Rectal smooth muscle tissue (tissue), 1 donor: ENCODE data around the gene TRIM39.

Experiments used
- H3K27ac ChIP-seq: one replicate; pipeline ENCODE4 v1.7.0; 2013; ENCODE audit warnings: low read depth, low read length, inconsistent platforms
- H3K27me3 ChIP-seq: one replicate; pipeline ENCODE4 v1.7.0; 2013; ENCODE audit warnings: low read length; ENCODE audit not compliant: control insufficient read depth, insufficient read depth
- H3K36me3 ChIP-seq: one replicate; pipeline ENCODE4 v1.7.0; 2013; ENCODE audit warnings: low read length; ENCODE audit not compliant: control insufficient read depth, insufficient read depth
- H3K4me1 ChIP-seq: one replicate; pipeline ENCODE4 v1.7.0; 2013; ENCODE audit warnings: low read length; ENCODE audit not compliant: control insufficient read depth, insufficient read depth
- H3K4me3 ChIP-seq: one replicate; pipeline ENCODE4 v1.7.0; 2013; ENCODE audit warnings: low read length
- H3K9ac ChIP-seq: one replicate; pipeline ENCODE4 v1.7.0; 2013; ENCODE audit warnings: low read length

TRIM39 gene

DNA sequence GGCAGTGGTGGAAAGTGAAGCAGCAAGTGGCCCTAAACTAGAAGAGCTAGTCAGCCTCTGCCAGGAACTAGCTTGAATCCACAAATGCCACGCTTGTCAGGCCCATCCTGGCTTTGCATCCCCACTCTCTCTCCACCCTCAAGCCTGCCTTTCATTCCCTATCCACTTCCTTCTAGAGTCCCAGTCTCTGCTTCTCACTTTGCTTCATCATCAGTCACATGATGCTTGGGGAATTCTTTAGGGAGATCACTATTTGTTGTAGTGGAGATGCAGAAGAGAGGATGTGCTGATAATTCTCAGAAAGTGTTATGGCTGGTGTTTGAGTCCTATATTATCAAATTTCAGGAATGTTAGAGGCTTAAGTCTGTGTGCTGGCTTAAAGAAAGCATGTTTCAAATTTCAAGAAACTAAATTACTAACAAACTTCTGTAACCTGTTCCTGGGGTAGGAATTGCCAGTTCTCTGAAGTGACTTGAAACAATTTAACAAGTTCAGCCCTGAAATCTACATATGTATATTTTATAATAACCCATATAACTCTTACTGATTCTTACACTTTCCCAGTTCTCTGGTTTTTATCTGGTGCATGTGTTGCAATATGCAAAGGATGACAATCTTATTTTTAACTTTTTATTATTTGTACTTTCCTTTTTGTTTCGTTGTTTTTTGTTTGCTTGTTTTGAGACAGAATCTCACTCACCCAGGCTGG is 7.5 kb downstream of the TRIM39 start:
- Histone ChIP-seq H3K27ac (no peak overlapping the region), H3K27me3 (no peaks in the 10 kb centered on the region), H3K4me3 (no peak overlapping the region), H3K36me3 (peaks cover 36% of the 10 kb centered on the region), H3K9ac (no peak overlapping the region), H3K4me1 (no peaks in the 10 kb centered on the region)

DNA sequence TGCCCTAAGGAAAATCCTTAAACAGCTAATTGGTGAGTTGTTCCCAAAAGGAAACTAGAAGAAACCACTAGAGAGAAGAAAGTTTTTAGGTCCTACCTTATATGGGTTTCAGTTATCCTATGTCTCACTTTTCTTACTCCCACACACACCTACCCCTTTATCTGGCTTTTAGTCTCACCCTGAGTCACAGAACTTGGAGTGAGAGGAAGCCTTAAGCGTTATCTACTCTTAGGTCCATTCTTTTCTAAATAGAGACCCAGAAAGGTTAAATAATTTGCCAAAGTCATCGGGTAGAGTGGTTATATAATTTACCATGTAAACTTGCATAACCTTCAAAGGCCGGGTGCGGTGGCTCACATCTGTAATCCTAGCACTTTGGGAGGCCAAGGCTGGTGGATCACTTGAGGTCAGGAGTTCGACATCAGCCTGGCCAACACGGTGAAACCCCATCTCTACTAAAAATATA is 13.9 kb downstream of the TRIM39 start:
- no peaks in the 10 kb centered on the region for H3K4me1 ChIP-seq
- H3K27me3 ChIP-seq, result no peaks in the 10 kb centered on the region
- H3K4me3 ChIP-seq, result no peak overlapping the region
- H3K27ac ChIP-seq, result no peak overlapping the region
- no peak overlapping the region for H3K9ac ChIP-seq
- H3K36me3 ChIP-seq, result peaks cover 22% of the 10 kb centered on the region

DNA sequence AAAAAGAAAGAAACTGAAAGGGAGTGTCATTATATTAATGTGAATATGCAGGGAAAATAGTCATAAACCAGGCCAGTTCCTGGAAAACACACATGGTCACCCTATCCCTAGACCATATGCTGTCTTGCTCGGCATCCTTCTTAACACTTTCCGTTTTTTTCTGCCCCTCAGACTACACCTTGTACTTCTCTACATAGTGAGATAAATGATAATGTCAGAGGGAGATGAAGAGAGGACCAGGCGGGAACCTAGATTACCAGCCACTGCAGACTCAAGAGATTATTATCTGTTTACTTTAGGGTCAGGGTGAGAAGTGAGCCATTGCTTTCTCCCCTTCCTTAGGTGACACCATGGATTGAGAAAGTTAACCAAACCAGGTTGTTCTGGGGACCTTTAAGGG is 14.5 kb downstream of the TRIM39 start:
- no peak overlapping the region for H3K27ac ChIP-seq
- H3K4me3 ChIP-seq, result no peak overlapping the region
- H3K27me3 ChIP-seq, result no peaks in the 10 kb centered on the region
- H3K4me1 ChIP-seq, result peaks cover 5% of the 10 kb centered on the region
- no peak overlapping the region for H3K9ac ChIP-seq
- H3K36me3 ChIP-seq, result peaks cover 17% of the 10 kb centered on the region

DNA sequence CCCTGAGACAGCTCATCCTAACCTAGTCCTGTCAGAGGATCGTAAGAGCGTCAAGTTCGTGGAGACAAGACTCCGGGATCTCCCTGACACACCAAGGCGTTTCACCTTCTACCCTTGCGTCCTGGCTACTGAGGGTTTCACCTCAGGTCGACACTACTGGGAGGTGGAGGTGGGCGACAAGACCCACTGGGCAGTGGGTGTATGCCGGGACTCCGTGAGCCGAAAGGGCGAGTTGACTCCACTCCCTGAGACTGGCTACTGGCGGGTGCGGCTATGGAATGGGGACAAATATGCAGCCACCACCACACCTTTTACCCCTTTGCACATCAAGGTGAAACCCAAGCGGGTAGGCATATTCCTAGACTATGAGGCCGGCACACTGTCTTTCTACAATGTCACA is 15.0 kb downstream of the TRIM39 start:
- peaks cover 15% of the 10 kb centered on the region for H3K36me3 ChIP-seq
- peaks cover 6% of the 10 kb centered on the region for H3K4me1 ChIP-seq
- H3K4me3 ChIP-seq, result no peak overlapping the region
- no peak overlapping the region for H3K9ac ChIP-seq
- H3K27ac ChIP-seq, result no peak overlapping the region
- no peaks in the 10 kb centered on the region for H3K27me3 ChIP-seq

DNA sequence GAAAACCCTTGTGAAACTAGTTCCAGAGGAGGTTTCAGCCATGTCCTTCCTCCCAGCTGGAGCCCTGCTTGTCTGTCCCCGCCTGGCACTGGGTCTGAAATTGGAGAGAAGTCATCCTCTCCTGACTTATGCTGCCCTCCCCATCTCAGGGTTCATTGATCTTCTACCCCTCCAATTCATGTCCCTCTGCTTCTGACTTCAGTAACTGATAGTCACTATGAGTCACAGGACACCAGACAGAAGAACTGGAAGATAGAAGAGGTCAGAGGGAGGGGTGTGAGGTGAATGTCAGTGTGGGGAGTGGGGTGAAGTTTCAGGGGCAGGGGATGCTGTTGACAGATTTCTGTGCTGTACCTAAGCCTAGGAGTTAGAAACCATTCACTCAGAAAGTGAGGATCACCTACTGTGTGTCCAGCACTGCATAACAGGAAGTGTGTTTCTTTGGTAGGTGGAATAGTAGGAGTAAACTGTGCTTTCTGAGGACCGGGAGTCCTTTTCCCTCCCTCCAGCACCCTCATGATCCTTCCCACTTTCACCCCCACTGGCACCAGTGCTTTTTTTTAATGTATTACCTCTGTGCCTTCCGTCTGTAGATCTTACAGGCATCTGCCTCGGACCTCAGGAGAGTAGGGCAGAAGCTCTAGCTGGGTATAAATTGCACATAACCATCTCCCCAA is 17.6 kb downstream of the TRIM39 start:
- H3K27me3 ChIP-seq, result no peaks in the 10 kb centered on the region
- H3K27ac ChIP-seq, result peak overlapping the region; percentile 93
- H3K36me3 ChIP-seq, result peaks cover 13% of the 10 kb centered on the region
- H3K4me1 ChIP-seq, result peaks cover 6% of the 10 kb centered on the region
- H3K9ac ChIP-seq, result no peak overlapping the region
- peak overlapping the region; percentile 90 for H3K4me3 ChIP-seq

DNA sequence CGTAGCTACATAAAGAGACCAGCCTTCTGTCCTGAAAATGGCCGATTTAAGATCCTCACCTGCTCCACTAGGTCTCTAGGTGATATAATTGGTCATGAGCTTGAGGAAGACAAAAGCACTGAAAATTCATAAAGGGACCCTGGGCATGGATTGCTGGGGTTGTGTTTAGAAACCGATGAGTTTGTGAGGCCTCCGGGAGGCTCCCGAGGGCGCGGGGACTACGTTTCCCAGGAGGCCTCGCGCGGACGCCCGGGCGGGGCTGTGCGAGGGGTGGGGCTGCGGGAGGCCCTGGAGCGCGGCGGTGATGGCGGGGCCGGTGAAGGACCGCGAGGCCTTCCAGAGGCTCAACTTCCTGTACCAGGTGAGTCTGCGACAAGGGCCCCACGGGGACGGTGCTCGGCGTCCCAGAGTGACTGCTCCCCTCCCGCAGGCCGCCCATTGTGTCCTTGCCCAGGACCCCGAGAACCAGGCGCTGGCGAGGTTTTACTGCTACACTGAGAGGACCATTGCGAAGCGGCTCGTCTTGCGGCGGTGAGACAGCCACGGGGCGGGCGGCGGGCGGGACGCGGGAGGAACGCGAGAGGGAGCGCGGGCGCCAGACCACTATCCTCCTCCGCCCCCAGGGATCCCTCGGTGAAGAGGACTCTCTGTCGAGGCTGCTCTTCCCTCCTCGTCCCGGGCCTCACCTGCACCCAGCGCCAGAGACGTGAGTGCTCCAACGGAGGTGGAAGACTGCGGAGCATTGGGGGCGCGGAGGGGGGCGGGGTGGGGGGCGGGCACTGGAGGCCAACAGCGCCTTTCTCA is 18.3 kb downstream of the TRIM39 start, which contains the start of gene RPP21:
TSS of gene RPP21 (plus strand) at position 289 of the 804 bp plus-strand sequence. CDS start at position 305, 16 bp downstream.
- H3K9ac ChIP-seq, result peak within 1 kb of the TSS; percentile 92

DNA sequence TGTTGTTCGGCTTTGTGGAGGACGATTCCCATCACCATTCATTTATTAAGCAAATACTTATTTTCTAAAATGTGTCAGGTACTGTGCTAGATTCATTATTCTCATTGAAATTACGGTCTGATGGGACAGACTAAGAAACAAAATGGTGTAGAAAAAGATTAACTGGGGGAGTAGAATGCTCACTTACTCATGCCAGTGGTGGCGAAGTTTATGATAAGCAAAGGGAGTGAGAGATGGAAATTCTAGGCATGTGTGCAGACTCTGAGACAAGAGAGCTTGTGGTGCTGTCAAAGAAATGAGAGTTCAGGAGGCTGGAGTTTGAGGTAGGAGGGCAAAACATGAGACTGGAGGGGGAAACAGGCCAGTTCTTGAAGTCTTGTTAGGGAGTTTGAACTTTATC is 19.1 kb downstream of the TRIM39 start:
- Histone ChIP-seq H3K4me3 (peak overlapping the region; percentile 90), H3K4me1 (peaks cover 6% of the 10 kb centered on the region), H3K9ac (no peak overlapping the region), H3K36me3 (peaks cover 11% of the 10 kb centered on the region), H3K27ac (no peak overlapping the region), H3K27me3 (no peaks in the 10 kb centered on the region)

More for the DNA sequence above, 18.3 kb downstream of the TRIM39 start, which contains the start of gene RPP21:
- Histone ChIP-seq H3K4me3 (peak within 1 kb of the TSS; percentile 90), H3K36me3 (peaks cover 11% of the 10 kb centered on the region), H3K4me1 (peaks cover 6% of the 10 kb centered on the region), H3K27ac (peak within 1 kb of the TSS; percentile 93), H3K27me3 (no peaks in the 10 kb centered on the region)

DNA sequence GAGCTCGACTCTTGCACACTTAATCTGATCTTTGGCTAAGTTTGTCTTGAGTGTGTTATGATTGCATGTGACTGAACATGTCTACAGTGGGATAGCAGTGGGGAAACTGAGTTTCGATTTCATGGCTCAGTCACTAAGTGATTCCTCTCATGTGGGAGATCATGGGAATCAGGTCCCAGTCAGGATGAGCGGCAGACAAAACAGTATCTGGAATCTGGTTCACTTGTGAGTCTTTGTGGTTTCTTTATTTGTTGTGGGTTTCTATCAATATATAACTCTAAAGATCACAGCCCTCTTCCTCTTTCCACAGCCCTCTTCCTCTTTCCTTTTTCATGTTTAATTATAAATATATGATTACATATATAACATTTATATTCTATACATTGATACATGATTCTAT is 22.2 kb downstream of the TRIM39 start:
- no peak overlapping the region for H3K9ac ChIP-seq
- no peak overlapping the region for H3K4me3 ChIP-seq
- no peak overlapping the region for H3K27ac ChIP-seq
- no peaks in the 10 kb centered on the region for H3K27me3 ChIP-seq
- peaks cover 6% of the 10 kb centered on the region for H3K4me1 ChIP-seq
- no peaks in the 10 kb centered on the region for H3K36me3 ChIP-seq

DNA sequence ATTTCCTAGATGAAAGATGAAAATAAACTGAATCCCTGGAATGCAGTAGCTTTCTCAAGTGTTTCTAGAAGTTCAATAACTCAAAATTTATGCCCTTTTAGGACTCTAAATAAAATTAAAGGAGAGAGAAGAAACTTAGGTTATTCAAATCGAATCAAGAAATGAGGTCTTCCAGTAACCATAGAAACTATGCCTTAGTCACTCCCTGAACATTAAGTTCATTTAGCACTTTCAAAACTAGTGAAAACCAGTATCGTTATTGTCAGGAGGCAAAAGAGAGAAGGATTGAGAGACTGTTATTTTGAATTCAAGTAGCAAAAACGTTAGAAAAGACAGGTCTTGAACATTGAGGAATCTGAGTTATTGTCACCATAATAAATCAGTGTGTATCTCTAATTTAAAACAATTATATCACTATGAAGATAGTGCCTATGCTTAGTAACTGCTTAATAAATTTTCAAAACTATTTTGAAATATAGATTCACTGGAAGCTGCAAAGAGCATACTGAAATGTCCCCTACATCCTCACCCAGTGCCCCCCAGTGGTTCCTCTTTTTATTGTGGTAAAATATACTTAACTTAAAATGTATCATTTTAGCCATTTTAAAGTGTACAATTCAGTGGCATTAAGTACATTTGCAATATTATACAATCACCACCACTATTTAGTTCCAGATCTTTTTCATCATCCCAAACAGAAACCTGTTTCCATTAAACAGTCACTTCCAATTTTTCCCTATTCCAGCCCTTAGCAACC is 22.9 kb downstream of the TRIM39 start:
- Histone ChIP-seq H3K27ac (no peak overlapping the region), H3K27me3 (no peaks in the 10 kb centered on the region), H3K9ac (no peak overlapping the region), H3K4me3 (no peak overlapping the region), H3K36me3 (no peaks in the 10 kb centered on the region), H3K4me1 (peaks cover 6% of the 10 kb centered on the region)

DNA sequence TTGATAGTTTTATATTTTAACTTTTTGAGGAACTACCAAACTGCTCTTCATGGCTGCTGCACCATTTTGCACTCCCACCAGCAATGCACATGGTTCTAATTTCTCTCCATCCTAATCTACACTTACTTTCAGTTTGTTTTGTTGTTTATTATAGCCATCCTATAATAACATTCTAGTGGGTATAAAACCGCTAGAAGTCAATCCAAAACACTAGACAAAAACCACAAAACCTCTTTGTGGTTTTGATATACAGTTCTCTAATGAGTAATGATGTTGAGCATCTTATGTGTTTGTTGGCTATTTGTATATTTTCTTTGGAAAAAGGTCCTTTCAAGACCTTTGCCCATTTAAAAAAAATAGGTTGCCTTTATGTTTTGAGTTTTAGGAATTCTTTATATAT is 23.8 kb downstream of the TRIM39 start:
- Histone ChIP-seq H3K36me3 (no peaks in the 10 kb centered on the region), H3K9ac (no peak overlapping the region), H3K27me3 (no peaks in the 10 kb centered on the region), H3K4me3 (no peak overlapping the region), H3K4me1 (peaks cover 6% of the 10 kb centered on the region), H3K27ac (no peak overlapping the region)

DNA sequence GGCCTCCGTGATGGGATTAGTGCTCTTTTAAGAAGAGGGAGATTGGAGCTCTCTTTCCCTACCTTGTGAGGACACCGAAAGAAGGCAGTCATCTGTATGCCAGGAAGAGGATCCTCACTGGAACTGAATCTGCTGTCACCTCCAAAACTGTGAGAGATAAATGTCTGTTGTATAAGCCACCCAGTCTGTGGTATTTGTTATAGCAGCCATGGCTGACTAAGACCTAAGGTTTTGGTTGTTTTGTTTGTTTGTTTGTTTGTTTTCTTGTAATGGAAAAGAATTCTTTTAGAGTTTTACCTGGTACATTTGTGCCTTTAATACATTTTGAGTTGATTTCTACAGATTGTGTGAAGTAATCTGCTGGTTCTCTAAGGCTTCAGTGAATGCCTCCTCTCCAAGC is 25.8 kb downstream of the TRIM39 start:
- no peak overlapping the region for H3K27ac ChIP-seq
- H3K9ac ChIP-seq, result no peak overlapping the region
- peaks cover 6% of the 10 kb centered on the region for H3K4me1 ChIP-seq
- no peaks in the 10 kb centered on the region for H3K36me3 ChIP-seq
- no peak overlapping the region for H3K4me3 ChIP-seq
- H3K27me3 ChIP-seq, result no peaks in the 10 kb centered on the region

DNA sequence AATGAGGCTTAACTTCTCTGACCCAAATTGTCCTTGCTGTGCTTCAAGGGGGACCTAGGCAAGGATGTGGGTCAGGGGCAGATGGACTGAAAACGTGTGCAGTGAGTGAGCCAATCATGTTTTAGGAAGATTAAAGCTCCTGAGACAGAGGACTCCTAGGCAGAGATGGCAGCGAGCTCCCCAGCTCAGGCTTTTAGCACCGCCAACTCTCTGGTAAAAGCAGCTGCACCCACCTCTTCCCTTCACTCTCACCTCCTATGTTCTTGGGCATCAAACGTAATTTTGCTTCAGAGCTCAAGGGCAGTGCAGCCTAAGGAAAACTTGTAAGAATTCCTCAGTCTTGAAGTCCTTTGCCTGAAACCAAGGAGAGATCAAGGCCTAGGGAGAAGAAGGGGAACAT is 28.6 kb downstream of the TRIM39 start:
- Histone ChIP-seq H3K27ac (no peak overlapping the region), H3K4me3 (no peak overlapping the region), H3K27me3 (peaks cover 4% of the 10 kb centered on the region), H3K9ac (no peak overlapping the region), H3K4me1 (peaks cover 6% of the 10 kb centered on the region), H3K36me3 (no peaks in the 10 kb centered on the region)
